IMR-90 (cell line): ENCODE measurements around the gene ZAP70. TPM values are rescaled to one million over a fixed set of nuclear protein-coding genes. Genes with fewer than 3 reads are reported as not detected.

Source experiments
- ATAC-seq: fragments of 200-7000 bp; cut with Tn5 transposase; 2 replicates; pipeline ENCODE4 v1.9.1; 2020; ENCODE audit warnings: low read depth, mild to moderate bottlenecking, moderate library complexity
- BruUV-seq: library from RNA; stranded (reverse); fragments of 400-500 nt; replicated peaks from 2 replicates; lab custom pipeline; 2021; lab: Mats Ljungman, UMichigan
- CTCF ChIA-PET: fragments of 300-600 bp; formaldehyde crosslinking; extraction: SDS; loops from one replicate; lab custom pipeline; 2021; ENCODE audit warnings: antibody characterized with exemption; lab: Yijun Ruan, JAX
- POLR2A ChIA-PET: fragments of 300-600 bp; sonication (Branson Sonifier 250); formaldehyde crosslinking; loops from one replicate; lab custom pipeline; 2022; ENCODE audit warnings: antibody characterized with exemption; ENCODE audit not compliant: unreplicated experiment; lab: Charles Lee
- DNase-seq: peaks from one replicate; pipeline ENCODE4 v3.0.0; 2013
- H2AFZ ChIP-seq: replicated peaks from 2 replicates; pipeline ENCODE3; 2013; ENCODE audit warnings: low read length, mild to moderate bottlenecking; ENCODE audit not compliant: poor library complexity
- H2AK5ac ChIP-seq: 2 replicates; pipeline ENCODE4 v1.6.1; 2013; ENCODE audit warnings: low read depth, low read length, inconsistent platforms
- H2AK9ac ChIP-seq: replicated peaks from 2 replicates; pipeline ENCODE3; 2013; ENCODE audit warnings: mild to moderate bottlenecking, low read depth, low read length, moderate library complexity; ENCODE audit not compliant: poor library complexity
- H2BK120ac ChIP-seq: 2 replicates; pipeline ENCODE4 v1.6.1; 2013; ENCODE audit warnings: low read depth, low read length, inconsistent platforms
- H2BK15ac ChIP-seq: 3 replicates; pipeline ENCODE4 v1.6.1; 2013; ENCODE audit warnings: low read depth, low read length, inconsistent platforms
- H2BK20ac ChIP-seq: 2 replicates; pipeline ENCODE4 v1.6.1; 2013; ENCODE audit warnings: low read depth, mild to moderate bottlenecking, inconsistent platforms, low read length, moderate library complexity
- H2BK5ac ChIP-seq: 2 replicates; pipeline ENCODE4 v1.6.1; 2013; ENCODE audit warnings: mild to moderate bottlenecking, low read depth, low read length, inconsistent platforms; ENCODE audit not compliant: poor library complexity, severe bottlenecking
- H3K14ac ChIP-seq: replicated peaks from 2 replicates; pipeline ENCODE4 v1.6.1; 2013; ENCODE audit warnings: low read depth, low read length, inconsistent platforms
- H3K18ac ChIP-seq: 2 replicates; pipeline ENCODE4 v1.6.1; 2013; ENCODE audit warnings: low read depth, low read length, control low read depth
- H3K23ac ChIP-seq: 2 replicates; pipeline ENCODE4 v1.6.1; 2013; ENCODE audit warnings: low read depth, low read length, inconsistent platforms
- H3K27ac ChIP-seq: 2 replicates; pipeline ENCODE4 v1.5.1; 2013; ENCODE audit warnings: mild to moderate bottlenecking, control low read depth, low read length; ENCODE audit not compliant: insufficient read depth
- H3K27me3 ChIP-seq: 2 replicates; pipeline ENCODE4 v1.6.1; 2013; ENCODE audit warnings: low read length; ENCODE audit not compliant: control insufficient read depth, insufficient read depth
- H3K36me3 ChIP-seq: 2 replicates; pipeline ENCODE4 v1.6.1; 2013; ENCODE audit warnings: low read length, mixed read lengths; ENCODE audit not compliant: control insufficient read depth, insufficient read depth
- H3K4ac ChIP-seq: 2 replicates; pipeline ENCODE4 v1.6.1; 2013; ENCODE audit warnings: low read depth, low read length, inconsistent platforms
- H3K4me1 ChIP-seq: 2 replicates; pipeline ENCODE4 v1.6.1; 2013; ENCODE audit warnings: low read length, mixed read lengths; ENCODE audit not compliant: control insufficient read depth, insufficient read depth
- H3K4me2 ChIP-seq: 2 replicates; pipeline ENCODE4 v1.6.1; 2013; ENCODE audit warnings: low read depth, mild to moderate bottlenecking, control low read depth, low read length, moderate library complexity
- H3K4me3 ChIP-seq: 2 replicates; pipeline ENCODE4 v1.5.1; 2013; ENCODE audit warnings: low read depth, mild to moderate bottlenecking, control low read depth, low read length, moderate library complexity; ENCODE audit not compliant: insufficient read depth
- H3K56ac ChIP-seq: 2 replicates; pipeline ENCODE4 v1.6.1; 2013; ENCODE audit warnings: low read length, inconsistent platforms; ENCODE audit not compliant: insufficient read depth; ENCODE audit errors: extremely low read depth
- H3K79me1 ChIP-seq, 2 experiments: 2 replicates each; pipeline ENCODE4 v1.6.1; 2013; ENCODE audit warnings: low read length in 2 of 2, inconsistent platforms in 1 of 2, low read depth in 1 of 2
- H3K9ac ChIP-seq: 2 replicates; pipeline ENCODE4 v1.6.1; 2013; ENCODE audit warnings: low read depth, low read length, control low read depth
- H3K9me1 ChIP-seq: 2 replicates; pipeline ENCODE4 v1.6.1; 2013; ENCODE audit warnings: low read length, inconsistent platforms; ENCODE audit not compliant: insufficient read depth
- H3K9me3 ChIP-seq: 2 replicates; pipeline ENCODE4 v1.6.1; 2013; ENCODE audit warnings: low read length; ENCODE audit not compliant: control insufficient read depth, insufficient read depth
- H4K20me1 ChIP-seq: 2 replicates; pipeline ENCODE4 v1.6.1; 2013; ENCODE audit warnings: low read length, inconsistent platforms; ENCODE audit not compliant: insufficient read depth
- H4K5ac ChIP-seq: 2 replicates; pipeline ENCODE4 v1.6.1; 2013; ENCODE audit warnings: mild to moderate bottlenecking, low read depth, low read length, control low read depth
- H4K8ac ChIP-seq, 2 experiments: 2 replicates each; pipeline ENCODE4 v1.6.1; 2013; ENCODE audit warnings: low read depth in 2 of 2, low read length in 2 of 2, control low read depth in 1 of 2, inconsistent platforms in 1 of 2
- H4K91ac ChIP-seq: 2 replicates; pipeline ENCODE4 v1.6.1; 2013; ENCODE audit warnings: low read depth, low read length, inconsistent platforms; ENCODE audit not compliant: insufficient read depth
- CEBPB ChIP-seq: IDR thresholded peaks from 2 replicates; pipeline ENCODE4 v1.6.1; 2012; ENCODE audit warnings: low read depth, low read length, improper control_type of control experiment
- CHD1 ChIP-seq: IDR thresholded peaks from 2 replicates; pipeline ENCODE4 v1.6.1; 2012; ENCODE audit warnings: low read depth, low read length, improper control_type of control experiment
- CTCF ChIP-seq: conservative IDR thresholded peaks from 2 replicates; pipeline ENCODE4 v1.5.1; 2012; ENCODE audit warnings: mild to moderate bottlenecking, low read depth, low read length, improper control_type of control experiment
- FOS ChIP-seq: fragments of 150-350 bp; IDR thresholded peaks from 2 replicates; pipeline ENCODE4 v1.6.1; 2016; ENCODE audit warnings: low read depth, low read length
- MAFK ChIP-seq: IDR thresholded peaks from 2 replicates; pipeline ENCODE4 v1.6.1; 2012; ENCODE audit warnings: low read depth, low read length, improper control_type of control experiment
- MAZ ChIP-seq: IDR thresholded peaks from 2 replicates; pipeline ENCODE4 v1.6.1; 2012; ENCODE audit warnings: low read depth, mild to moderate bottlenecking, low read length, improper control_type of control experiment, moderate library complexity, borderline replicate concordance
- MXI1 ChIP-seq: IDR thresholded peaks from 2 replicates; pipeline ENCODE4 v1.6.1; 2012; ENCODE audit warnings: low read depth, mild to moderate bottlenecking, low read length, moderate library complexity, borderline replicate concordance
- NFE2L2 ChIP-seq: fragments of 150-350 bp; IDR thresholded peaks from 2 replicates; pipeline ENCODE4 v1.6.1; 2016; ENCODE audit warnings: low read depth, mild to moderate bottlenecking, low read length
- POLR2A ChIP-seq: IDR thresholded peaks from 2 replicates; pipeline ENCODE4 v1.6.1; 2012; ENCODE audit warnings: mild to moderate bottlenecking, low read depth, low read length
- RAD21 ChIP-seq: IDR thresholded peaks from 2 replicates; pipeline ENCODE4 v1.6.1; 2012; ENCODE audit warnings: low read length, improper control_type of control experiment
- RFX5 ChIP-seq: IDR thresholded peaks from 2 replicates; pipeline ENCODE4 v1.8.0; 2012; ENCODE audit warnings: low read depth, mild to moderate bottlenecking, low read length, moderate library complexity
- SMC3 ChIP-seq: fragments of 150-350 bp; IDR thresholded peaks from 2 replicates; pipeline ENCODE4 v1.6.1; 2016; ENCODE audit warnings: low read depth, mild to moderate bottlenecking, antibody characterized with exemption, low read length, moderate library complexity
- WGBS, 2 experiments: methylation state at CpG; one replicate each; pipeline versions ENCODE4 v1.1.5 to v1.1.7; 2013; ENCODE audit warnings: missing lambda C conversion rate in 2 of 2; ENCODE audit not compliant: insufficient read length in 1 of 2; ENCODE audit errors: extremely low coverage in 2 of 2; 5-methylcytosine and 5-hydroxymethylcytosine counted together
- dilution Hi-C: fragments of 300-500 bp; cut with HindIII; formaldehyde crosslinking; loops from one replicate; pipeline ENCODE4 v1.14.3; 2018; ENCODE audit warnings: low sequenced_read_pairs; ENCODE audit not compliant: unreplicated experiment
- in situ Hi-C: fragments of 300-500 bp; cut with MboI; formaldehyde crosslinking; loops from 3 replicates; pipeline ENCODE4 v1.14.3; 2019; ENCODE audit warnings: low sequenced_read_pairs, inconsistent platforms, mixed read lengths
- intact Hi-C: fragments of 100-400 bp; cut with micrococcal nuclease; formaldehyde crosslinking; loops from 2 replicates; pipeline ENCODE4 v1.10.0; 2022
- polyA plus RNA-seq, 3 experiments: library from polyadenylated mRNA; depleted of rRNA; stranded (reverse); fragments of >200 nt; gene quantifications; 2 replicates each; pipeline ENCODE4 v1.2.3, GENCODE V29; 2012; ENCODE audit warnings: low replicate concordance in 1 of 3
- total RNA-seq: library from RNA; depleted of rRNA; stranded (reverse); fragments of >200 nt; gene quantifications from 2 replicates; pipeline ENCODE4 v1.2.3, GENCODE V29; 2012
- TF ChIP-seq, protein P1 (sequence below): fragments of 150-350 bp; IDR thresholded peaks from 2 replicates; pipeline ENCODE4 v1.6.1; 2016; ENCODE audit warnings: low read depth, mild to moderate bottlenecking, low read length, moderate library complexity, borderline replicate concordance

The ZAP70 gene
- total and polyA plus RNA-seq, 2 of the 4 experiments (the other 2 are of a cell fraction) = under 0.01 to 0.09 TPM

GRCh38 chr2:97663962-97664635 is 49.3 kb upstream of the ZAP70 start, which contains the start of gene ACTR1B:
Gene ACTR1B, minus strand, starts transcription at chr2:97664044. Its CDS starts 154 bp downstream, at chr2:97663890.
- Histone ChIP-seq H3K9me1 (peaks cover 9% of the 10 kb centered on the region), H3K79me1 (peaks cover 12 to 40% of the 10 kb centered on the region in 2 experiments; a peak in 3 of 4 replicates), H2AFZ (peak within 1 kb of the TSS; percentile 98), H2BK20ac (peak within 1 kb of the TSS; percentile 83), H4K91ac (peak within 1 kb of the TSS; percentile 94), H3K23ac (peak within 1 kb of the TSS; percentile 96), H4K8ac (peak within 1 kb of the TSS; percentile 56 to 78), H3K27me3 (no peaks in the 10 kb centered on the region), H3K4ac (peak within 1 kb of the TSS; percentile 90), H4K5ac (peak within 1 kb of the TSS; percentile 72), H3K36me3 (peaks cover 5% of the 10 kb centered on the region; the same call in 1 of the 2 replicates), H3K4me1 (peaks cover 9% of the 10 kb centered on the region), H3K4me2 (peak within 1 kb of the TSS; percentile 96), H3K9ac (peak within 1 kb of the TSS; percentile 77), H4K20me1 (0 out of 2 replicates have a peak, but pooled peaks cover 8% of the 10 kb centered on the region), H3K4me3 (peak within 1 kb of the TSS; percentile 57), H3K9me3 (no peaks in the 10 kb centered on the region), H2AK5ac (peak within 1 kb of the TSS; percentile 69), H3K14ac (peak within 1 kb of the TSS; percentile 98), H3K56ac (peak within 1 kb of the TSS; percentile 79), H2BK15ac (peak within 1 kb of the TSS; percentile 37; the same call in 1 of the 3 replicates), H2BK5ac (peak within 1 kb of the TSS; percentile 91), H2AK9ac (peak within 1 kb of the TSS; percentile 97), H3K27ac (peak within 1 kb of the TSS; percentile 95), H3K18ac (peak within 1 kb of the TSS; percentile 87), H2BK120ac (peak within 1 kb of the TSS; percentile 76)
- ATAC-seq (peak; percentile 89), DNase-seq (peak; percentile 98)
- 2% methylated on average over 18 of the region's 60 CpGs; no CpG with 5 or more reads in 1 of the 2 experiments for WGBS, 2 experiments
- peak; percentile 40 for TF ChIP-seq RAD21
- TF ChIP-seq, protein P1, sequence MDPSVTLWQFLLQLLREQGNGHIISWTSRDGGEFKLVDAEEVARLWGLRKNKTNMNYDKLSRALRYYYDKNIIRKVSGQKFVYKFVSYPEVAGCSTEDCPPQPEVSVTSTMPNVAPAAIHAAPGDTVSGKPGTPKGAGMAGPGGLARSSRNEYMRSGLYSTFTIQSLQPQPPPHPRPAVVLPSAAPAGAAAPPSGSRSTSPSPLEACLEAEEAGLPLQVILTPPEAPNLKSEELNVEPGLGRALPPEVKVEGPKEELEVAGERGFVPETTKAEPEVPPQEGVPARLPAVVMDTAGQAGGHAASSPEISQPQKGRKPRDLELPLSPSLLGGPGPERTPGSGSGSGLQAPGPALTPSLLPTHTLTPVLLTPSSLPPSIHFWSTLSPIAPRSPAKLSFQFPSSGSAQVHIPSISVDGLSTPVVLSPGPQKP = no peak
- TF ChIP-seq MXI1 = peak; percentile 38; the same call in 1 of the 2 replicates
- no peak for TF ChIP-seq MAZ
- TF ChIP-seq CEBPB = 0 out of 2 replicates have a peak, but pooled peaks have one; percentile 27
- TF ChIP-seq CHD1 = no peak
- TF ChIP-seq RFX5 = peak; percentile 89
- peak; percentile 21; the same call in 1 of the 2 replicates for TF ChIP-seq FOS
- peak; percentile 47; the same call in 1 of the 2 replicates for TF ChIP-seq MAFK
- TF ChIP-seq POLR2A = peak; percentile 53
- peak; percentile 36; the same call in 1 of the 2 replicates for TF ChIP-seq SMC3
- peak; percentile 65 for TF ChIP-seq CTCF
- no peak for TF ChIP-seq NFE2L2
- dilution Hi-C loops (no loop called here), in situ Hi-C loops (loop anchor here (25.0 kb wide), 1 partner anchor 1602 kb away; no protein-coding TSS in a partner anchor), intact Hi-C loops (loop anchor here (1.0 kb wide), 2 partner anchors 33 to 74 kb away; no protein-coding TSS in a partner anchor)
- ChIA-PET CTCF (interaction anchor here (0.6 to 1.5 kb wide), 4 partner anchors 11 to 62 kb away, joined by 3 to 5 read pairs (median 4); no protein-coding TSS in a partner anchor), POLR2A (interaction anchor here (2.8 kb wide), 1 partner anchor 18 kb away, joined by 15 read pairs; the partner anchor contains the start of gene COX5B)
- BruUV-seq = no TSS peak
